OCI-LY7 (cell line): Measurements from ENCODE around the gene KHDRBS2. TPM values are rescaled to one million over a fixed set of nuclear protein-coding genes. Genes with fewer than 3 reads are reported as not detected.

Experiments used
- BruUV-seq: library from RNA; stranded (reverse); fragments of 400-500 nt; replicated peaks from 2 replicates; lab custom pipeline; 2021; lab: Mats Ljungman, UMichigan
- CTCF ChIA-PET: fragments of 300-600 bp; sonication (Branson Sonifier 250); formaldehyde crosslinking; loops from one replicate; lab custom pipeline; 2022; ENCODE audit warnings: antibody characterized with exemption; ENCODE audit not compliant: unreplicated experiment; lab: Charles Lee
- POLR2A ChIA-PET: fragments of 300-600 bp; sonication (Branson Sonifier 250); formaldehyde crosslinking; loops from one replicate; lab custom pipeline; 2022; ENCODE audit warnings: antibody characterized with exemption; lab: Charles Lee
- DNase-seq: peaks from one replicate; pipeline ENCODE4 v3.0.0-alpha.2; 2015; ENCODE audit warnings: low spot score
- H2AFZ ChIP-seq: fragments of 200-600 bp; sonication (generic), shearing (Covaris generic); 2 replicates; pipeline ENCODE4 v1.6.1; 2014; ENCODE audit warnings: mild to moderate bottlenecking, antibody characterized with exemption, low read length, moderate library complexity
- H3K27ac ChIP-seq: fragments of 200-600 bp; sonication (generic); 2 replicates; pipeline ENCODE4 v1.5.1; 2014; ENCODE audit warnings: mixed run types, low read depth, mild to moderate bottlenecking, moderate library complexity, low read length, inconsistent platforms; ENCODE audit not compliant: poor library complexity, severe bottlenecking
- H3K36me3 ChIP-seq: fragments of 200-600 bp; sonication (generic); 2 replicates; pipeline ENCODE4 v1.6.1; 2014; ENCODE audit warnings: mild to moderate bottlenecking, antibody characterized with exemption, low read length, moderate library complexity, mixed read lengths; ENCODE audit not compliant: insufficient read depth
- H3K4me1 ChIP-seq: fragments of 200-600 bp; sonication (generic); 2 replicates; pipeline ENCODE4 v1.5.1; 2014; ENCODE audit warnings: mild to moderate bottlenecking, low read length; ENCODE audit not compliant: insufficient read depth, poor library complexity, severe bottlenecking
- H3K4me2 ChIP-seq: fragments of 200-600 bp; sonication (generic); 2 replicates; pipeline ENCODE4 v1.6.1; 2014; ENCODE audit warnings: mild to moderate bottlenecking, low read length
- H3K4me3 ChIP-seq: fragments of 200-600 bp; sonication (generic); 2 replicates; pipeline ENCODE4 v1.5.1; 2014; ENCODE audit warnings: mild to moderate bottlenecking, low read depth, low read length; ENCODE audit not compliant: poor library complexity, severe bottlenecking
- H3K79me2 ChIP-seq: fragments of 200-600 bp; sonication (generic); 2 replicates; pipeline ENCODE4 v1.6.1; 2016; ENCODE audit warnings: low read depth, mild to moderate bottlenecking, low read length, moderate library complexity, mixed read lengths; ENCODE audit not compliant: insufficient read depth
- H3K9me2 ChIP-seq: fragments of 200-600 bp; sonication (generic); 2 replicates; pipeline ENCODE4 v1.6.1; 2016; ENCODE audit warnings: mild to moderate bottlenecking, low read length, mixed read lengths; ENCODE audit not compliant: insufficient read depth
- H3K9me3 ChIP-seq: fragments of 200-600 bp; sonication (generic); 2 replicates; pipeline ENCODE4 v1.6.1; 2014; ENCODE audit warnings: mild to moderate bottlenecking, mixed run types, low read length, mixed read lengths
- H4K20me1 ChIP-seq: fragments of 200-600 bp; sonication (generic); 2 replicates; pipeline ENCODE4 v1.6.1; 2014; ENCODE audit warnings: mild to moderate bottlenecking, antibody characterized with exemption, low read length, moderate library complexity, mixed read lengths; ENCODE audit not compliant: insufficient read depth
- EZH2phosphoT487 ChIP-seq: fragments of 200-600 bp; sonication (generic); IDR thresholded peaks from 2 replicates; pipeline ENCODE4 v1.6.1; 2018; ENCODE audit warnings: low read depth, borderline replicate concordance, mild to moderate bottlenecking, mixed run types, antibody characterized with exemption, low read length, moderate library complexity, mixed read lengths
- intact Hi-C: fragments of 100-400 bp; cut with micrococcal nuclease; formaldehyde crosslinking; loops from one replicate; pipeline ENCODE4 v1.10.0; 2022; ENCODE audit not compliant: unreplicated experiment
- total RNA-seq, 2 experiments: library from RNA; depleted of rRNA in 1 of 2; stranded (reverse); fragments of >200 nt in 1 of 2; shearing (Covaris generic) in 1 of 2; gene quantifications; 2 replicates each; pipeline ENCODE4 v1.2.3, GENCODE V29; 2014 to 2022
- TF ChIP-seq, protein P1 (sequence below): fragments of 200-600 bp; sonication (generic); conservative IDR thresholded peaks from 2 replicates; pipeline ENCODE4 v1.5.1; 2014; ENCODE audit warnings: mild to moderate bottlenecking, antibody characterized with exemption, low read length, moderate library complexity, mixed read lengths

Gene KHDRBS2
- total RNA-seq, 2 experiments from 2014 or later = 1.7 to 7.6 TPM

DNA sequence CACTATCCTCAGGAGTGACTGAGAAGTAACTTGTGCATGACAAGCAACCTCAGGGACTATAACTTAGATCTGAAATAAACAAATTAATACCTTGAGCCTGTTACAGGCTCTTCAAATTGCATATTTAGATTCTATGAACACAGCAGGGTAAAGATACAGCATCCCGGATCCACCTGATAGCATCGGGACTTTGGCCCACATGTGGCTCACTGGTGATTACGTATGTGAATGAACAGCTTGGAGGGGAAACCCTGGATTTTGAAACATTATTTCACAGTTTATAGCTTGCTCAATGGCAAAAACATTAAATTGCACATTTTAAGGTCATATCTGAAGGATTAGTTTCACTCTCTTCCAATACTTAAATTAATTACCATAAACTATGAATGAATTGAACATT is 133.2 kb downstream of the KHDRBS2 start:
- Histone ChIP-seq H3K79me2 (no peaks in the 10 kb centered on the region), H3K36me3 (no peaks in the 10 kb centered on the region), H3K9me3 (no peaks in the 10 kb centered on the region), H3K9me2 (no peaks in the 10 kb centered on the region), H3K4me1 (no peaks in the 10 kb centered on the region), H3K4me3 (no peak overlapping the region), H4K20me1 (no peaks in the 10 kb centered on the region), H2AFZ (no peak overlapping the region), H3K27ac (no peak overlapping the region), H3K4me2 (no peak overlapping the region)
- no TSS peak for BruUV-seq
- ChIA-PET CTCF (no interaction called here), POLR2A (no interaction called here)
- no peak for TF ChIP-seq EZH2phosphoT487
- TF ChIP-seq, protein P1, sequence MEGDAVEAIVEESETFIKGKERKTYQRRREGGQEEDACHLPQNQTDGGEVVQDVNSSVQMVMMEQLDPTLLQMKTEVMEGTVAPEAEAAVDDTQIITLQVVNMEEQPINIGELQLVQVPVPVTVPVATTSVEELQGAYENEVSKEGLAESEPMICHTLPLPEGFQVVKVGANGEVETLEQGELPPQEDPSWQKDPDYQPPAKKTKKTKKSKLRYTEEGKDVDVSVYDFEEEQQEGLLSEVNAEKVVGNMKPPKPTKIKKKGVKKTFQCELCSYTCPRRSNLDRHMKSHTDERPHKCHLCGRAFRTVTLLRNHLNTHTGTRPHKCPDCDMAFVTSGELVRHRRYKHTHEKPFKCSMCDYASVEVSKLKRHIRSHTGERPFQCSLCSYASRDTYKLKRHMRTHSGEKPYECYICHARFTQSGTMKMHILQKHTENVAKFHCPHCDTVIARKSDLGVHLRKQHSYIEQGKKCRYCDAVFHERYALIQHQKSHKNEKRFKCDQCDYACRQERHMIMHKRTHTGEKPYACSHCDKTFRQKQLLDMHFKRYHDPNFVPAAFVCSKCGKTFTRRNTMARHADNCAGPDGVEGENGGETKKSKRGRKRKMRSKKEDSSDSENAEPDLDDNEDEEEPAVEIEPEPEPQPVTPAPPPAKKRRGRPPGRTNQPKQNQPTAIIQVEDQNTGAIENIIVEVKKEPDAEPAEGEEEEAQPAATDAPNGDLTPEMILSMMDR = no peak
- no peak for DNase-seq
- intact Hi-C loops = loop anchor here (5.0 kb wide), 1 partner anchor 345 kb away; no protein-coding TSS in a partner anchor

DNA sequence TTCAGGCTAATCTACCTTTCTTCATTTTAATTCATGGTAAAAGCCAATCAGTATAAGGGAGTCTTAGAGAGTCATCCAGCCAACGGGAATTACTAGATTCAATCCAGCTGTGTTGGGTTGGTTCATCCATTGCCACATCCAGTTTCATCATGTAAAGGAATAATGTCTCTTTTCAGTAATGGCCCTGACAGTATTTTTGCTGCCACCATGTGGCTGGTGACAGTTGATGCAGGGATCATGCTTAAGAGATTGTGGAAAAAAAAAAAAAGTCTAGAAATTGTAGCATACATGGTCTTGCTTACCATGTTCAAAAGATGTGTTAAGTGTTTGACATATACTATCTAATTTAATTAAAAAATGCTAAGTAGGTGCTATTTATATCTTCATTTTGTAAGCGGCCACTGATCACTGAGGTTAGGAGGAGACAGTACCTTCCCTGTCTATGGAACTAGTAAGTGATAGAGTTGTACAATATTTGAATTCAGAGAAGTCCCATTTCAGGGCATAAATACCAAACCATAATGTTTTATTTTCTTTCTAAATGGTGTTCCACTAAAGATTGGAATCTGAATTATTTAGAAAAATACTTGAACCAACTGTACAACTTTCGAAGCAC is 135.9 kb downstream of the KHDRBS2 start:
- intact Hi-C loops = loop anchor here (5.0 kb wide), 1 partner anchor 343 kb away; no protein-coding TSS in a partner anchor
- TF ChIP-seq, protein P1 = peak; percentile 88
- TF ChIP-seq EZH2phosphoT487 = no peak
- Histone ChIP-seq H3K79me2 (no peaks in the 10 kb centered on the region), H3K4me3 (no peak overlapping the region), H3K4me2 (no peak overlapping the region), H3K9me3 (no peaks in the 10 kb centered on the region), H3K4me1 (no peaks in the 10 kb centered on the region), H3K36me3 (no peaks in the 10 kb centered on the region), H4K20me1 (no peaks in the 10 kb centered on the region), H3K9me2 (no peaks in the 10 kb centered on the region), H3K27ac (no peak overlapping the region), H2AFZ (no peak overlapping the region)
- ChIA-PET CTCF (interaction anchor here (0.5 kb wide), 1 partner anchor 349 kb away, joined by 3 read pairs; no protein-coding TSS in a partner anchor), POLR2A (interaction anchor here (0.6 to 0.7 kb wide), 3 partner anchors 10 to 910 kb away, joined by 3 read pairs; no protein-coding TSS in a partner anchor)
- DNase-seq = peak; percentile 45
- BruUV-seq = no TSS peak
